Activated CD8-positive, alpha-beta T cell treated with anti-CD3 and anti-CD28 coated beads for 36 hours (primary cell): ENCODE results near the gene ABHD10. TPM values are rescaled to one million over a fixed set of nuclear protein-coding genes. Genes with fewer than 3 reads are reported as not detected.
A peak's percentile ranks its signal among the peaks of the same experiment; 100 is the strongest.

Experiments used
- ATAC-seq: fragments of 200-7000 bp; cut with Tn5 transposase; one replicate; pipeline ENCODE4 v1.10.0; 2021; ENCODE audit warnings: mild to moderate bottlenecking, moderate library complexity
- CTCF ChIA-PET: fragments of 350-600 bp; sonication (Branson Sonifier 250); formaldehyde crosslinking; loops from one replicate; lab custom pipeline; 2021; ENCODE audit warnings: antibody characterized with exemption; lab: Charles Lee
- POLR2A ChIA-PET: fragments of 350-600 bp; sonication (Branson Sonifier 250); formaldehyde crosslinking; loops from one replicate; lab custom pipeline; 2021; ENCODE audit warnings: antibody characterized with exemption; lab: Charles Lee
- DNase-seq: peaks from one replicate; pipeline ENCODE4 v3.0.0-alpha.2; 2020
- H3K27ac Mint-ChIP-seq: one replicate; pipeline ENCODE4 v1.8.0; 2021; ENCODE audit warnings: mild to moderate bottlenecking, mixed read lengths
- H3K27me3 Mint-ChIP-seq: one replicate; pipeline ENCODE4 v1.8.0; 2021; ENCODE audit warnings: mixed read lengths
- H3K36me3 Mint-ChIP-seq: one replicate; pipeline ENCODE4 v1.8.0; 2021; ENCODE audit warnings: low read depth, mixed read lengths
- H3K4me1 Mint-ChIP-seq: one replicate; pipeline ENCODE4 v1.8.0; 2021; ENCODE audit warnings: low read depth, mixed read lengths
- H3K4me3 Mint-ChIP-seq: one replicate; pipeline ENCODE4 v1.8.0; 2021; ENCODE audit warnings: mild to moderate bottlenecking, moderate library complexity, mixed read lengths
- H3K9me3 Mint-ChIP-seq: one replicate; pipeline ENCODE4 v1.8.0; 2021; ENCODE audit warnings: mixed read lengths
- CTCF ChIP-seq: fragments of 200-600 bp; IDR thresholded peaks from one replicate; pipeline ENCODE4 v1.8.0; 2022; ENCODE audit warnings: antibody characterized with exemption, mild to moderate bottlenecking
- intact Hi-C: fragments of 100-400 bp; cut with micrococcal nuclease; formaldehyde crosslinking; loops from one replicate; pipeline ENCODE4 v1.10.0; 2022
- total RNA-seq, 2 experiments: library from RNA; stranded (reverse); gene quantifications; one replicate each; pipeline ENCODE4 v1.2.3, GENCODE V29; 2021

The ABHD10 gene
- total RNA-seq, 2 experiments from 2014 or later = 59.4 to 66.5 TPM

- Mint-ChIP-seq H3K9me3 (no peaks in the 10 kb centered on the region), H3K4me1 (peaks cover 21% of the 10 kb centered on the region), H3K27ac (peak overlapping the region; percentile 39), H3K4me3 (no peak overlapping the region), H3K36me3 (no peaks in the 10 kb centered on the region), H3K27me3 (no peaks in the 10 kb centered on the region)
- no peak for TF ChIP-seq CTCF
- DNase-seq (no peak), ATAC-seq (no peak)
- intact Hi-C loops = no loop called here
- ChIA-PET CTCF (interaction anchor here (0.8 to 8.4 kb wide), 20 partner anchors 10 to 345 kb away, joined by 3 to 477 read pairs (median 12); partner anchors contain the start of genes ABHD10 and TAGLN3), POLR2A (interaction anchor here (1.1 to 2.1 kb wide), 2 partner anchors 8 to 295 kb away, joined by 3 to 9 read pairs; no protein-coding TSS in a partner anchor)
These were observed 33.6 kb downstream of the ABHD10 start for GRCh38 chr3:112012205-112012992.

- ChIA-PET POLR2A (interaction anchor here (1.1 to 2.1 kb wide), 4 partner anchors 9 to 296 kb away, joined by 3 to 9 read pairs (median 4); partner anchors contain the start of gene ABHD10), CTCF (interaction anchor here (0.6 to 8.4 kb wide), 50 partner anchors 10 to 360 kb away, joined by 3 to 477 read pairs (median 5); partner anchors contain the start of genes ABHD10, PHLDB2, TAGLN3 and TMPRSS7)
- peak; percentile 86 for TF ChIP-seq CTCF
- Mint-ChIP-seq H3K27ac (peak overlapping the region; percentile 43), H3K4me3 (no peak overlapping the region), H3K36me3 (no peaks in the 10 kb centered on the region), H3K27me3 (no peaks in the 10 kb centered on the region), H3K4me1 (peaks cover 21% of the 10 kb centered on the region), H3K9me3 (no peaks in the 10 kb centered on the region)
- ATAC-seq (peak; percentile 93), DNase-seq (peak; percentile 83)
- intact Hi-C loops = loop anchor here (1.0 kb wide), 1 partner anchor 24 kb away; no protein-coding TSS in a partner anchor
These were observed 34.4 kb downstream of the ABHD10 start for GRCh38 chr3:112013058-112013783.

DNA sequence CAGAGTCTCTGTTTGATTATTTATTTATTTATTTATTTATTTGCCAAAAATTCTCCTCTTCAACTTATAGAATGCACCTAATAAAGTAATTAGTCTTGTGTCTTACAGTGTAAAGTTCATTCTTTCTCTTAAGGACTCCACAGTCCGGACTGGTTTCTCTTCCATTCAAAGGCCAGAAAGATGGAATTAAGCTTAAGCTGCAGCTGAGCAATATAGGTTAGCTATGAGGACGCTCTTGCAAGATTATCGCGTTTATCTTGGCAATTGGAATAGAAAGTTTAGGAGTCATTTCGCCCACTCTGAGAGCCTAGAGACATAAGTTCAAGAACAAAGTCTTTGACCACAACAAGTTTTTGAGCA is 34.9 kb downstream of the ABHD10 start:
- POLR2A ChIA-PET = interaction anchor here (1.1 to 2.1 kb wide), 3 partner anchors 10 to 35 kb away, joined by 3 to 9 read pairs (median 5); partner anchors contain the start of gene ABHD10
- ATAC-seq (no peak), DNase-seq (no peak)
- no peak overlapping the region for H3K27ac Mint-ChIP-seq
- no peak overlapping the region for H3K4me3 Mint-ChIP-seq
- H3K4me1 Mint-ChIP-seq = peaks cover 21% of the 10 kb centered on the region
- H3K27me3 Mint-ChIP-seq = no peaks in the 10 kb centered on the region
- TF ChIP-seq CTCF = no peak
- intact Hi-C loops = loop anchor here (1.0 kb wide), 1 partner anchor 24 kb away; no protein-coding TSS in a partner anchor
- H3K9me3 Mint-ChIP-seq = no peaks in the 10 kb centered on the region
- no peaks in the 10 kb centered on the region for H3K36me3 Mint-ChIP-seq
- CTCF ChIA-PET = interaction anchor here (0.6 to 8.4 kb wide), 49 partner anchors 9 to 361 kb away, joined by 3 to 477 read pairs (median 5); partner anchors contain the start of genes ABHD10, PHLDB2, TAGLN3 and TMPRSS7

GRCh38 chr3:112017091-112017490 is 38.3 kb downstream of the ABHD10 start:
- intact Hi-C loops = no loop called here
- DNase-seq (no peak), ATAC-seq (no peak)
- no peak overlapping the region for H3K4me3 Mint-ChIP-seq
- H3K27ac Mint-ChIP-seq = no peak overlapping the region
- no peaks in the 10 kb centered on the region for H3K27me3 Mint-ChIP-seq
- no peak for TF ChIP-seq CTCF
- H3K9me3 Mint-ChIP-seq = peaks cover 2% of the 10 kb centered on the region
- CTCF ChIA-PET = interaction anchor here (1.0 to 8.4 kb wide), 7 partner anchors 14 to 301 kb away, joined by 3 to 477 read pairs (median 74); partner anchors contain the start of genes ABHD10 and TAGLN3
- POLR2A ChIA-PET = no interaction called here
- H3K36me3 Mint-ChIP-seq = no peaks in the 10 kb centered on the region
- peaks cover 21% of the 10 kb centered on the region for H3K4me1 Mint-ChIP-seq
